Measurements from ENCODE around the gene STON2.

Gene STON2

GRCh38 chr14:81219210-81219758 lies 180.8 kb downstream of the STON2 start:
- FAIRE-seq: peak; percentile 97

- no peak for FAIRE-seq
Observed at GRCh38 chr14:81211844-81212243, 188.3 kb downstream of the STON2 start.
